T-helper 2 cell treated with Interferon-gamma antibody and Interleukin-4, amounts not matched to agents 5 μg/mL and 100 μg/mL, for 36 hours (primary cell): Measurements from ENCODE around the gene PDZD7.

ENCODE experiments used
- DNase-seq: peaks from one replicate; pipeline ENCODE4 v3.0.0; 2021; ENCODE audit warnings: low spot score
- H3K27ac Mint-ChIP-seq: one replicate; pipeline ENCODE4 v1.8.0; 2021; ENCODE audit warnings: mild to moderate bottlenecking, mixed read lengths
- H3K27me3 Mint-ChIP-seq: one replicate; pipeline ENCODE4 v1.8.0; 2021; ENCODE audit warnings: low read depth, mixed read lengths
- H3K36me3 Mint-ChIP-seq: one replicate; pipeline ENCODE4 v1.8.0; 2021; ENCODE audit warnings: low read depth, mixed read lengths
- H3K4me1 Mint-ChIP-seq: one replicate; pipeline ENCODE4 v1.8.0; 2021; ENCODE audit warnings: low read depth, mixed read lengths
- H3K4me3 Mint-ChIP-seq: one replicate; pipeline ENCODE4 v1.8.0; 2022; ENCODE audit warnings: mild to moderate bottlenecking, moderate library complexity, mixed read lengths
- H3K9me3 Mint-ChIP-seq: one replicate; pipeline ENCODE4 v1.8.0; 2021; ENCODE audit warnings: mixed read lengths

Gene PDZD7

DNA sequence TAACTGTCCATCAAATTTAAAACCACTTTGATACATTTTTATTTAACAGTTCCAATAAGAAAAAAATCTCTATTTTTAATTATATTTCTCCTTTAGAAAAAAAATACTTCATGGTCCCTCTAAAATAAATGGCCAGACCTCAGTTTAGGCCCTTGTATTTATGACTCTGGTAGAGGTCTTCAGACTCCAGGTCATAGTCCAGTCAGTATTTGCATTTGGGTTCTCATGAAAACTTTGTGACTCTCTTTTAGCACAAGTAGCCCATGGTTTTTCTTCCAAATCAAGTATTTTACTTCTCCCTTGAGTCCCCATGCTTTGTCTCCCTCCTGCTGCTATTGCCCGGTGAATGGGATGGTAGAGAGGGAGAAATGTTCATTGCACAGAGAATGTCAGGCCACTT is 67.1 kb downstream of the PDZD7 start:
- H3K27ac Mint-ChIP-seq: no peak overlapping the region
- no peaks in the 10 kb centered on the region for H3K9me3 Mint-ChIP-seq
- H3K36me3 Mint-ChIP-seq: peaks cover 32% of the 10 kb centered on the region
- DNase-seq: no peak
- no peak overlapping the region for H3K4me3 Mint-ChIP-seq
- peaks cover 4% of the 10 kb centered on the region for H3K27me3 Mint-ChIP-seq
- H3K4me1 Mint-ChIP-seq: peaks cover 5% of the 10 kb centered on the region

DNA sequence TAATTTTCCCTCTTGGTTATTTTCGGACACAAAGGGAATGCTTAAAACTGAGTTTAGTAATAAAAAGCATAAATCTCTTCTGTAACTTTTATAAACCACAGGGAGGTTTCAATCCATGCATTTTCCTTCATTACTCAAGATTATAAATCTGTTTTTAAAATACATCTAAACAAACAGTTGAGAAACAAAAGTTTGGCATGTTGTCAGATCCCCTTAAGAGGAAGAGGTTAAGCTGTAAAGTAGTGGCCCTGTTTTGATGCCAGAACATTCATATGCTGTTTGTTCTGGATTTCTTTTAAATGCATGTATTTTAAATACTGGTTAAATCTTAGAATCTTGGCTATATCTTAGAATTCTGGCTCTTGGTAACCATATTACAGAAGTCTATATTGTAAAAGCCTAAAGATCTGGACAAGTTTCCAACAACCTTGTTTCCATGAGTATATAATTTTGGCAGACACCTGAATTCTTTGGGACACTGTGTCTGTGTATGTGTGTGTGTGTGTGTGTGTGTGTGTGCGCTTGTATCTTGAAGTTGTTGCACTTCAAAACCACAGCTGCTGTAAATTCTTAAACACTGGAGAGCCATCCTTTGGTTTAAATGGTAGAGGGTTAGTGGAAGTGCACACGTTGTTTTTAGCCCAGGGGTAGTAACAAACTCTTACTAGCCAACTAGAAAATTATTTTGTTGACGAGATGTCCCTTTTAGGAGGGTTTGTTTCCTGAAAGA is 68.4 kb downstream of the PDZD7 start:
- Mint-ChIP-seq H3K9me3 (no peaks in the 10 kb centered on the region), H3K27ac (no peak overlapping the region), H3K4me1 (no peaks in the 10 kb centered on the region), H3K4me3 (no peak overlapping the region), H3K27me3 (no peaks in the 10 kb centered on the region), H3K36me3 (peaks cover 36% of the 10 kb centered on the region)
- no peak for DNase-seq

DNA sequence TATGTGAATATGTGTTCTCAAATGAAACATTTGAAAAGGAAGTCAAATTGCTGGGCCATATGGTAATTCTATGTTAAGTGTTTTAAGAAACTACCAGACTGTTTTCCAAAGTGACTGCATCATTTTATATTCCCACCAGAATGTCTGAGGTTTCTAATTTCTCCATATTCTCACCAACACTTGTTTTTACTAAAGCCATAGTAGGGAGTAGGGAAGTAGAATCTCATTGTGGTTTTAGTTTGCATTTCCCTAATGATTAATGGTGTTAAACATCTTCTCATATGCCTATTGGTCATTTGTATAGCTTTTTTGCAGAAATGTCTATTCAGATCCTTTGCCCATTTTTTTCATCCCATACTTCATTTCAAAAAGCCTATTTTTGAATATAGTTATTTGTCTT is 70.7 kb downstream of the PDZD7 start:
- no peaks in the 10 kb centered on the region for H3K27me3 Mint-ChIP-seq
- peaks cover 45% of the 10 kb centered on the region for H3K36me3 Mint-ChIP-seq

More for the DNA sequence above, 70.7 kb downstream of the PDZD7 start:
- H3K4me3 Mint-ChIP-seq: no peak overlapping the region
- no peak for DNase-seq
- H3K4me1 Mint-ChIP-seq: peaks cover 5% of the 10 kb centered on the region
- no peak overlapping the region for H3K27ac Mint-ChIP-seq
- no peaks in the 10 kb centered on the region for H3K9me3 Mint-ChIP-seq
